ENCODE data around the gene TEX11. TPM values are rescaled to one million over a fixed set of nuclear protein-coding genes. Genes with fewer than 3 reads are reported as not detected.
A peak's percentile ranks its signal among the peaks of the same experiment; 100 is the strongest.
"Not testable (repeated sequence)": the region's sequence is repeated elsewhere in the genome, so short reads cannot be mapped to it uniquely, and the experiment has no call there.

The TEX11 gene
- total RNA-seq, 1 experiment from 2014 or later: not detected

DNA sequence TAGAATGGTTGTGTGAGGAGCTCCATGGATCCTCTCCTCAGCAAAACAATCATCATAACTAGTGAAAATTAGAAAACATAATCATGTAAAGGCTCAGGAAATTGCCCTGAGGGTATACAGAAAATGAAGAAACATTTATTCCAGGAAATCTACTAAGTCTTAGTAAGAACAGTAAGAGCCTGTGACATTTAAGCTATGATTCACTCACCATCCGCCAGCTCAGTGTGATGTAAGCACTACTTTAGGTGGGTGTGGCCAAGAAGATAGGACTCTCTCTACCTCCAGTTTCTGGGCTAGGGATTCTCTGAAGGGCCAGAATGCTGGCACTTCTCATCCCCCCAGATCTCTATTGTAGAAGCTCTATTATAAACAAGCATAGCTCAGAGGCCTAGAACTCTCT lies 316.4 kb downstream of the TEX11 start:
- peak; percentile 49 for DNase-seq (ENCODE audit: low read depth)

- DNase-seq (ENCODE audit: low read depth): not testable (repeated sequence)
These were observed 321.4 kb downstream of the TEX11 start for GRCh38 chrX:70587158-70587557.

DNA sequence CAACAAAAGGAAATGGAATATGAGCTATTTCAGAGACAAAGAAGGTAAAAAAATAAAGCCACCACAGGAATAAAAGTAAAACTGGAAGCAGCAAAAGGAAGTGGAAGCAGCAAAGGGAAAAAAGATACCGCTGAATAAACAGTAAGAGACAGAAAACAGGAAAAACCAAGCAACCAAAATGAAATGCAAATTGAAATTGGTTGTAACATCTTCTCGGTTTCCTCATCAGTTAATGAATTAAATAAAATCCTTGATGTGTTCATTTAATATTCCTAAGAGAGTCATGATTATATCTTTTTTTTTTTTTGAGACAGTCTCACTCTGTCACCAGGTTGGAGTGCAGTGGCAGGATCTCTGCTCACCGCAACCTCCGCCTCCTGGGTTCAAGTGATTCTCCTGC lies 331.1 kb downstream of the TEX11 start:
- no peak for DNase-seq (ENCODE audit: low read depth)

DNA sequence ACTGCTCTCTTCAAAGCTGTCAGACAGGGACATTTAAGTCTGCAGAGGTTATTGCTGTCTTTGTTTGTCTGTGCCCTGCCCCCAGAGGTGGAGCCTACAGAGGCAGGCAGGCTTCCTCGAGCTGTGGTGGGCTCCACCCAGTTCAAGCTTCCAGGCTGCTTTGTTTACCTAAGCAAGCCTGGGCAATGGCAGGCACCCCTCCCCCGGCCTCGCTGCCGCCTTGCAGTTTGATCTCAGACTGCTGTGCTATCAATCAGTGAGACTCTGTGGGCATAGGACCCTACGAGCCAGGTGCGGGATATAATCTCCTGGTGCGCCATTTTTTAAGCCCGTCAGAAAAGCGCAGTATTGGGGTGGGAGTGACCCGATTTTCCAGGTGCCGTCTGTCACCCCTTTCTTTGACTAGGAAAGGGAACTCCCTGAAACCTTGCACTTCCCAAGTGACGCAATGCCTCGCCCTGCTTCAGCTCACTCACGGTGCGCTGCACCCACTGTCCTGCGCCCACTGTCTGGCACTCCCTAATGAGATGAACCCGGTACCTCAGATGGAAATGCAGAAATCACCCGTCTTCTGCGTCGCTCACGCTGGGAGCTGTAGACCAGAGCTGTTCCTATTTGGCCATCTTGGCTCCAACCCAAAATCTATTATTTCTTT lies 338.5 kb downstream of the TEX11 start:
- DNase-seq (ENCODE audit: low read depth): not testable (repeated sequence)

DNA sequence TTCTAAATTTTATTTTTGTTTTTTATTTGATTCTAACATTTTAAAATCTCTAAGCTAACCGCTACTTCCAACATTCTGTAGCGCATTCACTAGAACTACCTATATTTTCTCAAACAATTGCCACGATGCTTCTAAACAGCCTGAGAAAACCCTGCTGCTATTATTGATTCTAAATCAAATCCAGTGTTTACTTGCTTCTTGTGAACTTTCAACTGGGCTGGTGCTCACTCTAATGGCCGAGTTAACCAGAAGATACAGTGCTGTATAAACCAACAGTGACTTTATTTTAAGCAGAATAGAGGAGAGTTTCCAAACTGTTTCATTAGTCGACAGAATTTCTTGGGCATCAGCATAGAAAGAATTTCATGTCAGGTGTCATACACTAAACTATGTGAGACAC lies 353.6 kb downstream of the TEX11 start:
- no peak for DNase-seq (ENCODE audit: low read depth)

GRCh38 chrX:70554523-70554922 lies 354.0 kb downstream of the TEX11 start:
- no peak for DNase-seq (ENCODE audit: low read depth)

GRCh38 chrX:70554081-70554480 lies 354.4 kb downstream of the TEX11 start:
- DNase-seq (ENCODE audit: low read depth): no peak

DNA sequence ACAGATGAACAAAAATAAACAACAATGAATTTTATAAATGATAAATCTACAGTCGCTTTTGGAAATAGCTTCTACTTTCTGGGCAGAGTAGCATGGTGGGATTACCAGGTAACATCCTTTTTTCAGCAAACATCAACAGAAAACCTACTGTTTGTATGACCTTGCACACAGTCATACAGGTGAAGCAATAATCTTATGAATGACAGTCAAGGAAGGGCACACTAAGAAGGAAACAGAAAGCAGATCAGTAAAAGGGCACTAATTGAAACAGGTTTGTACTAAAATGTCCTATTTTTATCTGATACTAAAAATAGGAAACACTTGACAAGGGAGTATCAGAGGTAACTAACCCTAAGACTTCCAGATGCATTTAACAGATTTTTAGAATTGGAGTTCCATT lies 355.0 kb downstream of the TEX11 start:
- DNase-seq (ENCODE audit: low read depth): no peak

- DNase-seq (ENCODE audit: low read depth): no peak
These were observed 356.3 kb downstream of the TEX11 start for GRCh38 chrX:70552130-70552704.

GRCh38 chrX:70549429-70549828 lies 359.1 kb downstream of the TEX11 start:
- no peak for DNase-seq (ENCODE audit: low read depth)

GRCh38 chrX:70535198-70535597 lies 373.3 kb downstream of the TEX11 start:
- no peak for DNase-seq (ENCODE audit: low read depth)

DNA sequence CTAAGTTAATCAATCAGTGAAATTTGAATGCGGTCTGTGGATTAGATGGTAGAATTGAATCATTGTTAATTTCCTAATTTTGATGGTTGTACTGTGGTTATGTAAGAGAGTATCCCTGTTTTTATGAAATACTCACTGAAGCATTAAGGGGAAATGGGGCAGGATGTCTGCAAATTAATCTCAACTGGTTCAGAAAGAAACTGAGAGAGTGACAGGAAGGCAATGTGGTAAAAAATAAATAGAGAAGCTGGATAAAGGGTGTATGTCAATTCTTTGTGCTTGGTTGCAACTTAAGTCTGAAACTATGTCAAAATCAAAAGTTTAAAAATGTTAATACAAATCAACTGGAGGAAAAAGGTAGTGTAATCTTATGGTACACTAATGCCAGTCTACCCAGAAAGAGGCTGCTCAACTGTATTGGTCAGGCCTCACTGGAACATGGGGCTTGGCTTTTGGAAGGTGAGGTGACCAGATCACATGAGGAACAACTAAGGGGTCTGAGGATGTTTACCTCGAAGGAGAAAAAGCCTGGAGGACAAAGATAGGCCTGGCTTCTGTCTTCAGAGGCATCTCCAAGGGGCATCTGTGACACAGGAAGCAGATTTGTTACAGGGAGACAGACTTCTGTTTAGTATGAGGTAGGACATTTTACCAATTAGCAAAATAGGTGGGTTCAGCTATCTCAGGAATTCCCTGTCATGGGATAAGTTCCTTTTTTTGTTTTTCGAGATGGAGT lies 380.7 kb downstream of the TEX11 start:
- no peak for DNase-seq (ENCODE audit: low read depth)

DNA sequence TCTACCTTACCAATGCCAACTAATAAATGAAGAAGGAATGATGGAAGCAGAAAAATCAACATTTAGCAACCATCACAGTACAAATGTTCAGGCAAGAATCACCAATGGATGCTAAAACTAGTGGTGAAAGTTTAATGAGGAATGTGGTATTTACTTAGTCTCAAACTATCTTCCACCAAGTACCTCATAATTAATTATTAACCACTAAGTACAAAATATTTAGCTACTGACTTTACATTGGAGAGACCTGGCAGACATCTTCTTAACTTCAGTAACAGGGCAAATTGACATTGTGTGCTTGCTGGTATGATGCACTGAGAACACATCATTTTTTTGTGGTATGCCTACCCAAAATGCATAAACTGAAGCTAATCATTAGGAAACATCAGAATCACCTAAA lies 381.5 kb downstream of the TEX11 start:
- no peak for DNase-seq (ENCODE audit: low read depth)

GRCh38 chrX:70525733-70526132 lies 382.8 kb downstream of the TEX11 start:
- DNase-seq (ENCODE audit: low read depth): peak; percentile 67

GRCh38 chrX:70515692-70516091 lies 392.8 kb downstream of the TEX11 start:
- DNase-seq (ENCODE audit: low read depth): not testable (repeated sequence)

DNA sequence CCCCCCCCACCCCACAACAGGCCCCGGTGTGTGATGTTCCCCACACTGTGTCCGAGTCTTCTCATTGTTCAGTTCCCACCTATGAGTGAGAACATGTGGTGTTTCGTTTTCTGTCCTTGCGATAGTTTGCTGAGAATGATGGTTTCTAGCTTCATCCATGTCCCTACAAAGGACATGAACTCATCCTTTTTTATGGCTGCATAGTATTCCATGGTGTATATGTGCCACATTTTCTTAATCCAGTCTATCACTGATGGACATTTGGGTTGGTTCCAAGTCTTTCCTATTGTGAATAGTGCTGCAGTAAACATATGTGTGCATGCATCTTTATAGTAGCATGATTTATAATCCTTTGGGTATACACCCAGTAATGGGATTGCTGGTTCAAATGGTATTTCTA lies 393.2 kb downstream of the TEX11 start:
- not testable (repeated sequence) for DNase-seq (ENCODE audit: low read depth)

GRCh38 chrX:70509078-70509477 lies 399.4 kb downstream of the TEX11 start:
- no peak for DNase-seq (ENCODE audit: low read depth)

- DNase-seq (ENCODE audit: low read depth): peak; percentile 5
These were observed 400.1 kb downstream of the TEX11 start for GRCh38 chrX:70508296-70508911.

DNA sequence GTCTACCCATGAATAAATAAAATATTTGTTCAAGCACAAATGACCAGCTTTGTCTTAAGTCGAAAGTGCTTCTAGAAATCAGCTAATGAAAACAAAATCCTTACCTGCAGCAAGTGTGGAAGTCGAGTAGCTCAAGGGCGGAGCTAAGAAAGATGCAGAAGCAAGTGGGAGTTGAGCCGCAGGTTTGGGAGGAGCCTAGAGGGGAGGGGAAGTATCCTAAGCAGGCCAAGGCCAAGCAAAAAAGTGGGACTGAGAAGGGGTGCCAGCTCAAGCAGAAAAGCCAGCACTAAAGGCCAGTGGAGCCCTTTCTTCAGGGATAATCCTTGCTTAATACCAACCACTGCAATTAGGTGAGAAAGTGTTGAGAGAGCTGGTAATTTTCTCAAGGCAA lies 403.1 kb downstream of the TEX11 start:
- no peak for DNase-seq (ENCODE audit: low read depth)

DNA sequence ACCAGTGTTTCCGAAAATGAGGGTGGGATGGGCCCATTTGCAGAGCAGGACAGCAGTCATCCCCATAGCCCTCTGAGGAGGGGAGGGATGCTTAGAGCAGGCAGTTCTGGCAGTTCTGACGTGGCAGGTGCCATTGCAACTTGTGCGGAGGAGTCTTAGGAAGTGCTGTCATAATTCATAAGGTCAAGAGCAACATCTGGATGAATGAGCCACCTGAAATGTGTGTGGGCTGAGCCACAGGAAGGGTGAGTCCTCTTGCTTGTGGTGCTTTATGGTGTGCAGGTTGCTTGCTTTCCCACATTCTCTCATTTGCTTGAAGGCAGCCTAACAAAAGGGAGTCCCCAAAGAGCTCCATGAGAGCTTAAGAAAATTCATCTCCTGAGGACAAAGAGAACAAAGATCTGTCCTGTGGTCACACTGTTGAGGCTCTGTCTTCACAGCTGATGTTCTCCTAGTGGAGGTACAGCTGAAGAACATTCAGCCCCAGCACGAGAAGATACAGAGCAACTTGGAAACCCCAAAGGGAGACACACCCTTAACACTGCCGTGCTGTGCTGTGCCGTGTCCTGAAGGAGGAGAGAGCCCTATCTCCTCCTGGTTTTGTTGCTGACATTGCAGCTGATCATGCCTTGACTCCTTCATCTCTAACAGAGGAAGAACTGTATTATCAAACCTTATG lies 403.6 kb downstream of the TEX11 start:
- peak; percentile 6 for DNase-seq (ENCODE audit: low read depth)

DNA sequence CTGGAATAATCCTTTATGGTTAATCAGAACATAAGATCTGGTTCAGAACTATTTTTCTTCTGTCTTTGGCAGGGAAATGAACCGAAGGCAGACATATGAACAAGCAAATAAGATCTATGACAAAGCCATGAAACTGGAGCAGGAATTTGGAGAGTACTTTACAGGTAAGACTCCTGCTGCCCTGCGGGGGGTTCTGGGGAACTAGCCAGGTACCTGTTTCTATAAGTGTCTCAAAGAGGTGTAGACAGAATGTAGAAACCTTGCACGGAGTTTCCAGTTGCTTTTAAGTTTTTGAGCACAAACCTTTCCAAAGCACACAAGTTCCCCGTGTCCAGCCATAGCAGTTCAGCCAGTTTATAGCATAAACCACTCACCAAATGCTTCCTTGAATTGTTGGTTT lies 407.7 kb downstream of the TEX11 start:
- DNase-seq (ENCODE audit: low read depth): no peak

- no peak for DNase-seq (ENCODE audit: low read depth)
These were observed 410.4 kb downstream of the TEX11 start for GRCh38 chrX:70498129-70498528.
